ENCODE measurements around the gene NOC3L.

NOC3L gene

DNA sequence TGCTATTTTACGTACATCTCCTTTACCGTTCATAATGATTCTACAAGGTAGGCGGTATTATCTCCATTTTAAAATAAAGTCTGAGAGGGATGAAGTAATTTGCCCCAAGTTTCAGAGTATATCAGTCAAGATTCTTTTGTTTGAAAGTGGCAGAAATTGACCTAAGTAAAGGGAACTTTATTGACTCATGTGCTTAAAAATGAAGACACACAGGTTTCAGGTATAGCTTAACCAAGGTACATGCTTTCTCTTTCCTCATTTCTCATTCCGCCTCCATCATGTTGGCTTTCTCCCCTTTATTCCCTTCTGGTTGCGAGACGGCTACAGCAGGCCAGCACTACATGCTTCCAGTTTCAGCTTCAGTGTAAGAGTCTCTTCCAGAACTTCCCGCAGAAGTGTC lies 77.5 kb downstream of the NOC3L start:
- TF ChIP-seq SPI1 (IDR thresholded peaks at IDR 0.05; ENCODE audit: borderline replicate concordance, low read depth) = no peak
- TF ChIP-seq, protein P1, sequence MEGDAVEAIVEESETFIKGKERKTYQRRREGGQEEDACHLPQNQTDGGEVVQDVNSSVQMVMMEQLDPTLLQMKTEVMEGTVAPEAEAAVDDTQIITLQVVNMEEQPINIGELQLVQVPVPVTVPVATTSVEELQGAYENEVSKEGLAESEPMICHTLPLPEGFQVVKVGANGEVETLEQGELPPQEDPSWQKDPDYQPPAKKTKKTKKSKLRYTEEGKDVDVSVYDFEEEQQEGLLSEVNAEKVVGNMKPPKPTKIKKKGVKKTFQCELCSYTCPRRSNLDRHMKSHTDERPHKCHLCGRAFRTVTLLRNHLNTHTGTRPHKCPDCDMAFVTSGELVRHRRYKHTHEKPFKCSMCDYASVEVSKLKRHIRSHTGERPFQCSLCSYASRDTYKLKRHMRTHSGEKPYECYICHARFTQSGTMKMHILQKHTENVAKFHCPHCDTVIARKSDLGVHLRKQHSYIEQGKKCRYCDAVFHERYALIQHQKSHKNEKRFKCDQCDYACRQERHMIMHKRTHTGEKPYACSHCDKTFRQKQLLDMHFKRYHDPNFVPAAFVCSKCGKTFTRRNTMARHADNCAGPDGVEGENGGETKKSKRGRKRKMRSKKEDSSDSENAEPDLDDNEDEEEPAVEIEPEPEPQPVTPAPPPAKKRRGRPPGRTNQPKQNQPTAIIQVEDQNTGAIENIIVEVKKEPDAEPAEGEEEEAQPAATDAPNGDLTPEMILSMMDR (IDR thresholded peaks at IDR 0.05; ENCODE audit: insufficient read depth, low read length) = no peak
- Histone ChIP-seq H3K27me3 (ENCODE audit: insufficient read depth, poor library complexity, severe bottlenecking) (peaks cover 5% of the 10 kb centered on the region), H3K4me3 (replicated peaks; ENCODE audit: insufficient read depth, low read length) (no peak overlapping the region), H3K27ac (replicated peaks) (no peak overlapping the region)
- DNase-seq (ENCODE audit: low read depth in 1 of 2, low spot score in 1 of 2) = no peak
